Astrocyte of the cerebellum (primary cell): ENCODE measurements around the gene PAX7.

ENCODE experiments used
- DNase-seq: peaks from one replicate; pipeline ENCODE4 v3.0.0-alpha.2; 2011; ENCODE audit warnings: low read depth
- H3K4me3 ChIP-seq: 2 replicates; pipeline ENCODE4 v1.5.1; 2011; ENCODE audit warnings: mild to moderate bottlenecking, low read depth, low read length, moderate library complexity
- in situ Hi-C: cut with HindIII; loops from 2 replicates; pipeline ENCODE4 v1.10.0; 2017; ENCODE audit warnings: low sequenced_read_pairs
- TF ChIP-seq, protein P1 (sequence below): IDR thresholded peaks from 2 replicates; pipeline ENCODE4 v1.5.1; 2012; ENCODE audit warnings: low read length, low read depth, moderate library complexity, mild to moderate bottlenecking; ENCODE audit errors: missing control alignments

The PAX7 gene

DNA sequence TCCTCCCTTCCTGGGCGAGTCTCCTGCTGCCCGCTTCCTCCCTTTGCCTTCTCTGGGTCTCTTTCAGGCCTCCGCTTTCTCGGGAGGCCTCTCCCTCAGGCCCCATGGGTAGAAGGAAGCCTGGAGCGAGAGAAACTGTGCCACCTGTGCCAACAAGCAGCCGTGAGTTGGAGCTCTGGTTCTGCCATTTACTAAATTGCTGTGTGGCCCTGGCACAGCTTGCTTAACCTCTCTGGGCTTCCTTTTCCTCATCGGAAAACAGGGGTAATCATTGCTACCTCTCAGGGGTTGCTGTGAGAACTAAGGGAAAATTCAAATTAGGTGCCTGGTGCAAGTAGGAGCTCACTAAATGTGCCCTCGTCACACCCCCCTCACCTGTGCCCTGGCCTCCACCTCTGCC, 80.4 kb downstream of the PAX7 start:
- DNase-seq, result no peak
- in situ Hi-C loops, result no loop called here
- H3K4me3 ChIP-seq, result no peak overlapping the region
- TF ChIP-seq, protein P1, sequence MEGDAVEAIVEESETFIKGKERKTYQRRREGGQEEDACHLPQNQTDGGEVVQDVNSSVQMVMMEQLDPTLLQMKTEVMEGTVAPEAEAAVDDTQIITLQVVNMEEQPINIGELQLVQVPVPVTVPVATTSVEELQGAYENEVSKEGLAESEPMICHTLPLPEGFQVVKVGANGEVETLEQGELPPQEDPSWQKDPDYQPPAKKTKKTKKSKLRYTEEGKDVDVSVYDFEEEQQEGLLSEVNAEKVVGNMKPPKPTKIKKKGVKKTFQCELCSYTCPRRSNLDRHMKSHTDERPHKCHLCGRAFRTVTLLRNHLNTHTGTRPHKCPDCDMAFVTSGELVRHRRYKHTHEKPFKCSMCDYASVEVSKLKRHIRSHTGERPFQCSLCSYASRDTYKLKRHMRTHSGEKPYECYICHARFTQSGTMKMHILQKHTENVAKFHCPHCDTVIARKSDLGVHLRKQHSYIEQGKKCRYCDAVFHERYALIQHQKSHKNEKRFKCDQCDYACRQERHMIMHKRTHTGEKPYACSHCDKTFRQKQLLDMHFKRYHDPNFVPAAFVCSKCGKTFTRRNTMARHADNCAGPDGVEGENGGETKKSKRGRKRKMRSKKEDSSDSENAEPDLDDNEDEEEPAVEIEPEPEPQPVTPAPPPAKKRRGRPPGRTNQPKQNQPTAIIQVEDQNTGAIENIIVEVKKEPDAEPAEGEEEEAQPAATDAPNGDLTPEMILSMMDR, result no peak

GRCh38 chr1:18711536-18712251, 81.0 kb downstream of the PAX7 start:
- DNase-seq, result no peak
- H3K4me3 ChIP-seq, result no peak overlapping the region
- in situ Hi-C loops, result no loop called here
- TF ChIP-seq, protein P1, result no peak

DNA sequence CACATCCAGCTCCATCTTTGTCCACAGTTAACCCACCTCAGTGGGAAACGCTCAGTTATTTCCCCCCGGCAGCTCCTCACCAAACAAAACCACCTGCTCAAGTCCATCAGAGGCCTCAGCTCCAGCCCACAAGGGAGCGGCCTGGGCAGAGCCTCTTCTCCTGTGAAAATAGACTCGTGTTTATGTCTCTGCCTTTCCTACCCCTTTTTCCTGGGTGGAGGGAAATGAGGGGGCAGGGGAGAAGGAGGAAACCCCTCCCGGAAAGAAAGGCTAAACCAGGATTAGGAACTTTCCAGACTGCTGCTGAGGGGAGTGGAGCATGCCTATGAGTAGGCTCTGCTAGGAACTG, 81.6 kb downstream of the PAX7 start:
- no peak for DNase-seq
- TF ChIP-seq, protein P1, result no peak
- in situ Hi-C loops, result no loop called here
- H3K4me3 ChIP-seq, result no peak overlapping the region

GRCh38 chr1:18714404-18715175, 83.9 kb downstream of the PAX7 start:
- in situ Hi-C loops, result no loop called here
- H3K4me3 ChIP-seq, result no peak overlapping the region
- TF ChIP-seq, protein P1, result no peak
- no peak for DNase-seq

- DNase-seq, result no peak
- TF ChIP-seq, protein P1, result no peak
- H3K4me3 ChIP-seq, result no peak overlapping the region
- in situ Hi-C loops, result no loop called here
These were observed 85.6 kb downstream of the PAX7 start for GRCh38 chr1:18716112-18716784.

GRCh38 chr1:18716785-18717678, 86.4 kb downstream of the PAX7 start:
- in situ Hi-C loops, result no loop called here
- DNase-seq, result no peak
- H3K4me3 ChIP-seq, result no peak overlapping the region
- TF ChIP-seq, protein P1, result no peak
